IMR-90 (cell line): Measurements from ENCODE around the gene NTRK2. TPM values are rescaled to one million over a fixed set of nuclear protein-coding genes. Genes with fewer than 3 reads are reported as not detected.

Experiments
- ATAC-seq: fragments of 200-7000 bp; cut with Tn5 transposase; 2 replicates; pipeline ENCODE4 v1.9.1; 2020; ENCODE audit warnings: low read depth, mild to moderate bottlenecking, moderate library complexity
- BruUV-seq: library from RNA; stranded (reverse); fragments of 400-500 nt; replicated peaks from 2 replicates; lab custom pipeline; 2021; lab: Mats Ljungman, UMichigan
- CTCF ChIA-PET: fragments of 300-600 bp; formaldehyde crosslinking; extraction: SDS; loops from one replicate; lab custom pipeline; 2021; ENCODE audit warnings: antibody characterized with exemption; lab: Yijun Ruan, JAX
- POLR2A ChIA-PET: fragments of 300-600 bp; sonication (Branson Sonifier 250); formaldehyde crosslinking; loops from one replicate; lab custom pipeline; 2022; ENCODE audit warnings: antibody characterized with exemption; ENCODE audit not compliant: unreplicated experiment; lab: Charles Lee
- DNase-seq: peaks from one replicate; pipeline ENCODE4 v3.0.0; 2013
- H2AFZ ChIP-seq: replicated peaks from 2 replicates; pipeline ENCODE3; 2013; ENCODE audit warnings: low read length, mild to moderate bottlenecking; ENCODE audit not compliant: poor library complexity
- H2AK5ac ChIP-seq: 2 replicates; pipeline ENCODE4 v1.6.1; 2013; ENCODE audit warnings: low read depth, low read length, inconsistent platforms
- H2AK9ac ChIP-seq: replicated peaks from 2 replicates; pipeline ENCODE3; 2013; ENCODE audit warnings: mild to moderate bottlenecking, low read depth, low read length, moderate library complexity; ENCODE audit not compliant: poor library complexity
- H2BK120ac ChIP-seq: 2 replicates; pipeline ENCODE4 v1.6.1; 2013; ENCODE audit warnings: low read depth, low read length, inconsistent platforms
- H2BK15ac ChIP-seq: 3 replicates; pipeline ENCODE4 v1.6.1; 2013; ENCODE audit warnings: low read depth, low read length, inconsistent platforms
- H2BK20ac ChIP-seq: 2 replicates; pipeline ENCODE4 v1.6.1; 2013; ENCODE audit warnings: low read depth, mild to moderate bottlenecking, inconsistent platforms, low read length, moderate library complexity
- H2BK5ac ChIP-seq: 2 replicates; pipeline ENCODE4 v1.6.1; 2013; ENCODE audit warnings: mild to moderate bottlenecking, low read depth, low read length, inconsistent platforms; ENCODE audit not compliant: poor library complexity, severe bottlenecking
- H3K14ac ChIP-seq: replicated peaks from 2 replicates; pipeline ENCODE4 v1.6.1; 2013; ENCODE audit warnings: low read depth, low read length, inconsistent platforms
- H3K18ac ChIP-seq: 2 replicates; pipeline ENCODE4 v1.6.1; 2013; ENCODE audit warnings: low read depth, low read length, control low read depth
- H3K23ac ChIP-seq: 2 replicates; pipeline ENCODE4 v1.6.1; 2013; ENCODE audit warnings: low read depth, low read length, inconsistent platforms
- H3K27ac ChIP-seq: 2 replicates; pipeline ENCODE4 v1.5.1; 2013; ENCODE audit warnings: mild to moderate bottlenecking, control low read depth, low read length; ENCODE audit not compliant: insufficient read depth
- H3K27me3 ChIP-seq: 2 replicates; pipeline ENCODE4 v1.6.1; 2013; ENCODE audit warnings: low read length; ENCODE audit not compliant: control insufficient read depth, insufficient read depth
- H3K36me3 ChIP-seq: 2 replicates; pipeline ENCODE4 v1.6.1; 2013; ENCODE audit warnings: low read length, mixed read lengths; ENCODE audit not compliant: control insufficient read depth, insufficient read depth
- H3K4ac ChIP-seq: 2 replicates; pipeline ENCODE4 v1.6.1; 2013; ENCODE audit warnings: low read depth, low read length, inconsistent platforms
- H3K4me1 ChIP-seq: 2 replicates; pipeline ENCODE4 v1.6.1; 2013; ENCODE audit warnings: low read length, mixed read lengths; ENCODE audit not compliant: control insufficient read depth, insufficient read depth
- H3K4me2 ChIP-seq: 2 replicates; pipeline ENCODE4 v1.6.1; 2013; ENCODE audit warnings: low read depth, mild to moderate bottlenecking, control low read depth, low read length, moderate library complexity
- H3K4me3 ChIP-seq: 2 replicates; pipeline ENCODE4 v1.5.1; 2013; ENCODE audit warnings: low read depth, mild to moderate bottlenecking, control low read depth, low read length, moderate library complexity; ENCODE audit not compliant: insufficient read depth
- H3K56ac ChIP-seq: 2 replicates; pipeline ENCODE4 v1.6.1; 2013; ENCODE audit warnings: low read length, inconsistent platforms; ENCODE audit not compliant: insufficient read depth; ENCODE audit errors: extremely low read depth
- H3K79me1 ChIP-seq, 2 experiments: 2 replicates each; pipeline ENCODE4 v1.6.1; 2013; ENCODE audit warnings: low read length in 2 of 2, inconsistent platforms in 1 of 2, low read depth in 1 of 2
- H3K9ac ChIP-seq: 2 replicates; pipeline ENCODE4 v1.6.1; 2013; ENCODE audit warnings: low read depth, low read length, control low read depth
- H3K9me1 ChIP-seq: 2 replicates; pipeline ENCODE4 v1.6.1; 2013; ENCODE audit warnings: low read length, inconsistent platforms; ENCODE audit not compliant: insufficient read depth
- H3K9me3 ChIP-seq: 2 replicates; pipeline ENCODE4 v1.6.1; 2013; ENCODE audit warnings: low read length; ENCODE audit not compliant: control insufficient read depth, insufficient read depth
- H4K20me1 ChIP-seq: 2 replicates; pipeline ENCODE4 v1.6.1; 2013; ENCODE audit warnings: low read length, inconsistent platforms; ENCODE audit not compliant: insufficient read depth
- H4K5ac ChIP-seq: 2 replicates; pipeline ENCODE4 v1.6.1; 2013; ENCODE audit warnings: mild to moderate bottlenecking, low read depth, low read length, control low read depth
- H4K8ac ChIP-seq, 2 experiments: 2 replicates each; pipeline ENCODE4 v1.6.1; 2013; ENCODE audit warnings: low read depth in 2 of 2, low read length in 2 of 2, control low read depth in 1 of 2, inconsistent platforms in 1 of 2
- H4K91ac ChIP-seq: 2 replicates; pipeline ENCODE4 v1.6.1; 2013; ENCODE audit warnings: low read depth, low read length, inconsistent platforms; ENCODE audit not compliant: insufficient read depth
- BHLHE40 ChIP-seq: fragments of 150-350 bp; IDR thresholded peaks from 2 replicates; pipeline ENCODE4 v1.6.1; 2016; ENCODE audit warnings: mild to moderate bottlenecking, low read depth, low read length
- CHD1 ChIP-seq: IDR thresholded peaks from 2 replicates; pipeline ENCODE4 v1.6.1; 2012; ENCODE audit warnings: low read depth, low read length, improper control_type of control experiment
- CTCF ChIP-seq: conservative IDR thresholded peaks from 2 replicates; pipeline ENCODE4 v1.5.1; 2012; ENCODE audit warnings: mild to moderate bottlenecking, low read depth, low read length, improper control_type of control experiment
- ELK1 ChIP-seq: fragments of 150-350 bp; IDR thresholded peaks from 2 replicates; pipeline ENCODE4 v1.6.1; 2016; ENCODE audit warnings: low read depth, mild to moderate bottlenecking, low read length, moderate library complexity, borderline replicate concordance
- FOS ChIP-seq: fragments of 150-350 bp; IDR thresholded peaks from 2 replicates; pipeline ENCODE4 v1.6.1; 2016; ENCODE audit warnings: low read depth, low read length
- MAFK ChIP-seq: IDR thresholded peaks from 2 replicates; pipeline ENCODE4 v1.6.1; 2012; ENCODE audit warnings: low read depth, low read length, improper control_type of control experiment
- MXI1 ChIP-seq: IDR thresholded peaks from 2 replicates; pipeline ENCODE4 v1.6.1; 2012; ENCODE audit warnings: low read depth, mild to moderate bottlenecking, low read length, moderate library complexity, borderline replicate concordance
- NFE2L2 ChIP-seq: fragments of 150-350 bp; IDR thresholded peaks from 2 replicates; pipeline ENCODE4 v1.6.1; 2016; ENCODE audit warnings: low read depth, mild to moderate bottlenecking, low read length
- RAD21 ChIP-seq: IDR thresholded peaks from 2 replicates; pipeline ENCODE4 v1.6.1; 2012; ENCODE audit warnings: low read length, improper control_type of control experiment
- RCOR1 ChIP-seq: IDR thresholded peaks from 2 replicates; pipeline ENCODE4 v1.6.1; 2012; ENCODE audit warnings: mild to moderate bottlenecking, low read length, improper control_type of control experiment; ENCODE audit not compliant: insufficient replicate concordance
- USF2 ChIP-seq: fragments of 150-350 bp; IDR thresholded peaks from 2 replicates; pipeline ENCODE4 v1.6.1; 2017; ENCODE audit warnings: mild to moderate bottlenecking, antibody characterized with exemption, low read length, low read depth
- WGBS, 2 experiments: methylation state at CpG; one replicate each; pipeline versions ENCODE4 v1.1.5 to v1.1.7; 2013; ENCODE audit warnings: missing lambda C conversion rate in 2 of 2; ENCODE audit not compliant: insufficient read length in 1 of 2; ENCODE audit errors: extremely low coverage in 2 of 2; 5-methylcytosine and 5-hydroxymethylcytosine counted together
- dilution Hi-C: fragments of 300-500 bp; cut with HindIII; formaldehyde crosslinking; loops from one replicate; pipeline ENCODE4 v1.14.3; 2018; ENCODE audit warnings: low sequenced_read_pairs; ENCODE audit not compliant: unreplicated experiment
- in situ Hi-C: fragments of 300-500 bp; cut with MboI; formaldehyde crosslinking; loops from 3 replicates; pipeline ENCODE4 v1.14.3; 2019; ENCODE audit warnings: low sequenced_read_pairs, inconsistent platforms, mixed read lengths
- intact Hi-C: fragments of 100-400 bp; cut with micrococcal nuclease; formaldehyde crosslinking; loops from 2 replicates; pipeline ENCODE4 v1.10.0; 2022
- polyA plus RNA-seq, 3 experiments: library from polyadenylated mRNA; depleted of rRNA; stranded (reverse); fragments of >200 nt; gene quantifications; 2 replicates each; pipeline ENCODE4 v1.2.3, GENCODE V29; 2012; ENCODE audit warnings: low replicate concordance in 1 of 3
- total RNA-seq: library from RNA; depleted of rRNA; stranded (reverse); fragments of >200 nt; gene quantifications from 2 replicates; pipeline ENCODE4 v1.2.3, GENCODE V29; 2012

The NTRK2 gene
- total and polyA plus RNA-seq, 2 of the 4 experiments (the other 2 are of a cell fraction) = under 0.01 to 0.02 TPM

- WGBS, 2 experiments = no CpG with 5 or more reads among the region's 1 CpG
- DNase-seq (no peak), ATAC-seq (no peak)
- H4K20me1 ChIP-seq = no peaks in the 10 kb centered on the region
- no peaks in the 10 kb centered on the region for H3K79me1 ChIP-seq
- no peak overlapping the region for H3K9ac ChIP-seq
- dilution Hi-C loops (no loop called here), in situ Hi-C loops (no loop called here), intact Hi-C loops (no loop called here)
- H4K5ac ChIP-seq = no peak overlapping the region
- H3K4me1 ChIP-seq = no peaks in the 10 kb centered on the region
- no peaks in the 10 kb centered on the region for H3K9me1 ChIP-seq
- H2AK5ac ChIP-seq = no peak overlapping the region
- no peak overlapping the region for H2AFZ ChIP-seq
- POLR2A ChIA-PET = no interaction called here
- H4K8ac ChIP-seq = no peak overlapping the region
- no TSS peak for BruUV-seq
- H4K91ac ChIP-seq = no peak overlapping the region
- no peak overlapping the region for H3K4me3 ChIP-seq
- no peaks in the 10 kb centered on the region for H3K27me3 ChIP-seq
- H2BK5ac ChIP-seq = no peak overlapping the region
- H3K9me3 ChIP-seq = no peaks in the 10 kb centered on the region
- no peak overlapping the region for H2BK15ac ChIP-seq
- TF ChIP-seq BHLHE40 = no peak
- TF ChIP-seq CTCF = no peak
- TF ChIP-seq USF2 = no peak
- no peak for TF ChIP-seq MAFK
- TF ChIP-seq ELK1 = no peak
- no peak for TF ChIP-seq NFE2L2
- TF ChIP-seq RCOR1 = no peak
- no peak for TF ChIP-seq FOS
- no peak for TF ChIP-seq MXI1
- no peak for TF ChIP-seq CHD1
- TF ChIP-seq RAD21 = no peak
- no peak overlapping the region for H3K27ac ChIP-seq
- no peaks in the 10 kb centered on the region for H3K36me3 ChIP-seq
- no peak overlapping the region for H2AK9ac ChIP-seq
- H2BK20ac ChIP-seq = no peak overlapping the region
- no peak overlapping the region for H3K14ac ChIP-seq
- no peak overlapping the region for H3K23ac ChIP-seq
- H3K4ac ChIP-seq = no peak overlapping the region
- no peak overlapping the region for H2BK120ac ChIP-seq
- H3K4me2 ChIP-seq = no peak overlapping the region
- no peak overlapping the region for H3K18ac ChIP-seq
- no peak overlapping the region for H3K56ac ChIP-seq
- CTCF ChIA-PET = no interaction called here
Measured at GRCh38 chr9:84679571-84679970, 10.0 kb downstream of the NTRK2 start.
